GM20000 (cell line): ENCODE data around the gene PARVB.

Experiments used
- DNase-seq: peaks from one replicate; pipeline ENCODE4 v3.0.0; 2012; ENCODE audit warnings: low spot score
- CTCF ChIP-seq: IDR thresholded peaks from 2 replicates; pipeline ENCODE4 v1.5.1; 2012; ENCODE audit warnings: mild to moderate bottlenecking, control low read depth; ENCODE audit errors: extremely low read depth, missing control alignments

PARVB gene

DNA sequence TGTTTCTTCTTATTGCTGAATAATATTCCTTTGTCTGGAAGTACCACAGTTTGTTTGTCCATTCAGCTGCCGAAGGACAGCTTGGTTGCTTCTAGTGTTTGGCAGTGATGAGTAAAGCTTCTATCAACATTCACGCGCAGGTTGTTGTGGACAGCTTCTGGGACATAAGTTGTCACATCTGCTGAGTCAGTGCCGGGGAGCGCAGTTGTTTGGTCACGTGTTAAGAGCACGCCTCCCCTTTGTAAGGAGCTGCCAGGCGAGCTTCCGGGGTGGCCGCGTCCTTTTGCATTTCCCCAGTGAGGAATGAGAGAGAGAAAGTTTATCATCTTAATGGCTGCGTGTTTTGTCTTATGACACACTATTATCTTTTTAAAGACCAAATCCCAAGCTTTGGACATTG, 38.6 kb upstream of the PARVB start:
- TF ChIP-seq CTCF: no peak
- DNase-seq: no peak

- TF ChIP-seq CTCF: no peak
- DNase-seq: no peak
Measured at GRCh38 chr22:43988116-43988820, 35.8 kb upstream of the PARVB start.

DNA sequence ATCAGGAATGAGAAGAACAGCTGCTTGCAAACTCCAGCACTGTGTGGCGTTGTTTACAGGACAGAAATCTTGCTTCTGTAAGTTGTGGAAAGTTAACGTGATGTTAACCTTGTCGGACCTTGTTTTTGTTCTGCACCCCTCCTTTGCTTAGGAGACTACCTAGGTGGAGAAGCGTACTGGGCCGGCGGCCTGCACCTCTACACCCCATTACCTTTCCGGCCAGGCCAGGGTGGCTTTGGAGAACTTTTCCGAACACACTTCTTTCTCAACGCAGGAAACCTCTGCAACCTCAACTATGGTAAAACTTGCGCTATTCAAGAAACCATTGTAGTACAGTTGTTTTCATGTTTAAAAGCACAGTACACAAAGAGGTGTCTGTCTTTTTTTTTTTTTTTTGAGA, 35.1 kb upstream of the PARVB start:
- TF ChIP-seq CTCF: no peak
- no peak for DNase-seq

DNA sequence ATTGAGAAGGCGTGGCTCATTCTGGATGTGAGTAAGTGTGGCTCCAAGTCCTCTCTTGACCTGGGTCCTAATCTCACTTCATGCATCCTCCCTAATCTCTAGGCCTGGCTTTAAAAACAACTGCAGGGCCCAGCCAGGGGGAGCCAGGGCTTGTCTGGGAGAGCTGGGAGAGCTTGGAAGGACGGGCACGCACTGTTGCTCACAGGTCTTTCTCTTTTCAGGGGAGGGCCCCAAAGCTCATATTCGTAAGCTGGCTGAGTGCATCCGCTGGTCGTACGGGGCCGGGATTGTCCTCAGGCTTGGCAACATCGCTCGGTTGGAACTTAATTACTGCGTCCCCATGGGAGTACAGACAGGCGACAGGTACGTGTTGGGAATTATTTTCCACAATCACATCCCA, 34.1 kb upstream of the PARVB start:
- no peak for TF ChIP-seq CTCF
- no peak for DNase-seq

GRCh38 chr22:43991316-43992020, 32.6 kb upstream of the PARVB start:
- no peak for DNase-seq
- no peak for TF ChIP-seq CTCF

DNA sequence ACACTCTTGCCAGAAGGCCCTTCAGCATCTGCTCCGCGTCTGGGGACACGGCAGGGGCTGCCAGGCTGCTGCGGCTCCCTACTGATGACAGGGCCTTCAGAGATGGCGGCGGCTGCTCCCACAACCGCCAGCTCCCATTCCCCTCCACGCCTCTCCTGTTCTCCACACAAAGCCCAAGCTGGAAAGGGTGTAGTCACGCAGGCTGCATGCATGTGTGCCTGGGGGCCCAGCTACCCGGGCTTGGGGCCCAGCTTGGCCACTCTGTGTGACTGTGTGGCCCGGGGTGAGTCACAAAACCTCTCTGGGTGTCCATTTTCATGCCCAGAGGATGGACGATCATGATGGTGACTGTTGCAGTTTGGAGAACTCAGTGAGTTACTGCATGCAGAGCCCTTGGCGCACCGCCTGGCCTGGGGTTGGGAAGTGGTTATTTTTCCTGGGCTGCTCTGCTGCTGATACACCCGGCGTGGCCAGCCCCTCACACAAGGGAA, 31.7 kb upstream of the PARVB start:
- no peak for DNase-seq
- no peak for TF ChIP-seq CTCF

GRCh38 chr22:43993072-43993760, 30.9 kb upstream of the PARVB start:
- peak; percentile 77 for DNase-seq
- TF ChIP-seq CTCF: peak; percentile 82
